GM19351 (cell line): ENCODE results near the gene SPSB1.

Source experiments
- ATAC-seq: cut with Tn5 transposase; IDR thresholded peaks from one replicate; pipeline ENCODE4 v1.9.1; 2021; ENCODE audit warnings: mild to moderate bottlenecking, moderate library complexity; ENCODE audit not compliant: unreplicated experiment

The SPSB1 gene

DNA sequence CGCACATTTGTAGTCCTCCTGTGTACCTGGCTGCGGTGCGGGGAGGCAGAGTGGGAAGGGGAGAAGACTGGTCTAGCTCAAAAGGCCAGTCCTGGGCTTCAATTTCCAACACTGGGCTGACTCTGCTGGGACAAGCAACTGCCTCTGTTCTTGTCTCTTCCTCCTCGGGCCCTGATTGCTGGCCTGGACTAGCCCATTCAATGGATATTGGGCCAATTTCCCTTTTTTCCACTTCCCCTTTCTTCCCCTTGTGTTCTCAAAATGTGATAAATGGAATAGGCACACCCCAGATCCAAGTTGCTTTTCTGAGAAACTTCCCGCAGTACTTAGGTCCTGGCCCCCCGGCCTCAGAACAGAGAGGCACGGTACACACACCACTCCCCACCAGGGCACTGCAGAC is 48.2 kb downstream of the SPSB1 start:
- no peak for ATAC-seq

DNA sequence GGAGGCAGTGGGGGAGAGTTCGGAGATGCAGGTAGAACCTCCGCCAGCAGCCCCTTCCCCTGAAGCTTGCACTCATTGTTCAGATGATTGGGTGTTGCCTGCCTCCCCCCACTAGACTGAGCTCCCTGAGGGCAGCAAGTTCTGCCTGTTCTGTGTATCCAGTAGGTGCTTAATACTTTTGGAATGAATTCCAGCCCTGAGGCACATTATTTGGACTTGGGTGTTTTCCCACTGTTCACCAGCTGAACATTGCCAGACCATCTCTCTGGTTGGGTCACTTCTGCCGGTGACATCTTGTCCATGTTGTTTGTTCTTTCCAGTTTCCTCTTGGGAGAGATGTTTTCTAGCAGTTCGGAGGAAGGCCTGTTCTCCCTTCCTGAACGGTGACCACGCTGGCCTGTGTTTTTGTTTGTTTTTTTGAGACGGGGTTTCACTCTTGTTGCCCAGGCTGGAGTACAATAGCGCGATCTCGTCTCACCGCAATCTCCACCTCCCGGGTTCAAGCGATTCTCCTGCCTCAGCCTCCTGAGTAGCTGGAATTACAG is 48.7 kb downstream of the SPSB1 start:
- no peak for ATAC-seq

DNA sequence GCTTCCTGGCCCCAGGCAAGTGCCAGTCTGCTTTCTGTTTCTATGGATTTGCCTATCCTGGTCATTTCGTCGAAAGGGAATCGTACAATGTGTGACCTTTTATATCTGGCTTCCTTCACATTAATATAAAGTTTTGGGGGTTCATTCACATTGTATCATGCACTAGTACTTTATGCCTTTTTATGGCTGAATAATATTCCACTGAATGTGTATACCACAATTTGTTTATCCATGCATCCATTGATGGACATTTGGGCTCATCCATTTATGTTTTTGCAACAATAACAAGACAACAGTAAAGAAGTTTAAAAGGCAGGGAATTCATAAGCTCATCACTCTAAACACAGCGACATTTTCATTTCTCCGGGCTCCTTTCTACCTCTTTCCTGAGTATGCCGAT is 50.6 kb downstream of the SPSB1 start:
- ATAC-seq: no peak

DNA sequence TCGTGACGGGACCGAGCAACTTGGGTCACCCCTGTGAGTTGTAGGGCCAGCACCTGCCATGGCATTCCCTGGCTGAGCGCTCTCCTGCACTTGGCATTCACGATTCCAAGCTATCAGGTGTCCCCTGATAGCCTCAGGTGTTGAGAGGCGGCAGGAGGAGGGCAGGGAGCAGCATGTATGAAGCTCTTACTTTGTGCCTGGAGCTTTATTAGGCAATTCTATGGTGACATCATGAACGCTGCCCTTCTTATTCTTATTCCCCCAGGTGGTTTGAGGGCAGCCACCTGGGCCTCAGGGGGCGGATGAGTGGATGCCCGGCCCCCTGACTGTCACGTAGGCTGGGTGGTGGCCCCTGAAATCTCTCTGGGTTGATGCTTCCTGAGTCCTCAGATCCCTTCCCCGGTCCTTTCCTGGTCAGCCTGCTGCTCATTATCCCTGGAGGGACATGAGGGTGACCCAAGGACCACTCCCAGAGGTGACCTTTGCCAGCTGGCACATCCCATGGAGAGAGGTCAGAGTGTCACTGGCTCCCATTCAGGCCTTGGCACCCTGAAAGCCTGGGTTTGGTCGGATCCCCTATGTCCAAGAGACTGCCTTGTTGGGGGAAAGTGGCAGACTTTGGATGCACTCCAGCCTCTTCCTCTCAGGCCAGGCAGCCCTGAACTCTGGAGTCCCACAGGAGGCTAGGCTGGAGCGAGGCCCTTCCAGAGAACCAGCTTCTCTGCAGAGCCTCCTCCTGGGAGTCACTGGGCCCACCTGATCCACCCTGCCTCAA is 51.9 kb downstream of the SPSB1 start:
- no peak for ATAC-seq

DNA sequence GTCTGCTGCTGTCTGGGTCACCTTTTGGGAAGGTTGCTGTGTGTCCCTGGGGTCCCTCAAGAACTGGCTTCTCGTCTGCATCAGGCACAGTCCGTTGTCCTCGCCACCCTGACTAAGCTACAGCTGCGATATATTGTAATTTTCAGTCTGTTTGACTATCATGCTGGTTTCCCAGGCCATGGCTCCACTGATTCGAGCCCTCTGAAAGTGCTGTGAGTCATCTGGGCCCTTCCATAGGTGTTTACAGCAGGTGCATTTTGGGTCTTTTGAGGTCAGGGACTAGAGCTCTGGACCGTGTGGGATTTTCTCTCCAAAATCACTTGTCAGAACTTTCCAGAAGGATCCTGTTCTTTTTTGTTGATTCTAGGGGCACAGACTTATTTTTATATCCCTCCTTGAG is 52.8 kb downstream of the SPSB1 start:
- no peak for ATAC-seq

DNA sequence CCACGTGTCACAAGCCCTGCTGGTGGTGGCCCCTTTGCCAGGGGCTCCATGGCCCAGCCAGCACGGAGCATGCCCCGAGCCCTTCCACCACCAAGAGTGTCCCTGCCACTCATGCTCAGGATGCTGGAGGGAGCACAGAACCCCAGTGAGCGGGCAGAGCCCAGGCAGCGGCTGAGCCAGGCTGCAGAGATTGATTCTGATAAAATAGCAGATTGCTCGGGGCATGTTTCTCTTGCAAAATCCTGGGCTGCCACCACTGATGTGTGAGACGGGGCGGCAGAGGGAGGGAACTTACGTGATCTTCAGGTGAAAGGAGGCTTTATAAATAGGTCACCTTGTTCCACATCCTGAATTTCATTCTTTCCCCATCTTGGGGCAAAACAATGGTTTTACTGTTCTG is 53.2 kb downstream of the SPSB1 start:
- ATAC-seq: no peak

DNA sequence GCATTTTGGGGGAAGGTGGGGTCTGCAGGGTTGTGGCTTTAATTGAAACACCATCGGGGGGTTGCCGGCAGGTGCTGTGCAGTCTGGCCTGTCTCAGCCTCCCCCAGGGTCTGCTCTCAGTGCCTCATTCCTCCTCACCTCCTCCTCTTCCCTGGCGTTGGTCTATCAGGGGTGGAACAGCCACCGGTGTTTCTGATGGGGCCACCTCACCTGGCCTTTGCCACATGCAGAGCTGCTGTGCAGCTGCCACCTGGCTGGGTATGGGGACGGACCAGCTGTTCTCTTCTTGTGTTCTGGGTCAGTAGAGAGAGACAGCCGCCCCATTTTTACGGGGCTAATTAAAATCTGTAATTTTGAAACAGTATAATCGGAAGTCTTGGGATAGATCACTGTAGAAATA is 53.9 kb downstream of the SPSB1 start:
- no peak for ATAC-seq

DNA sequence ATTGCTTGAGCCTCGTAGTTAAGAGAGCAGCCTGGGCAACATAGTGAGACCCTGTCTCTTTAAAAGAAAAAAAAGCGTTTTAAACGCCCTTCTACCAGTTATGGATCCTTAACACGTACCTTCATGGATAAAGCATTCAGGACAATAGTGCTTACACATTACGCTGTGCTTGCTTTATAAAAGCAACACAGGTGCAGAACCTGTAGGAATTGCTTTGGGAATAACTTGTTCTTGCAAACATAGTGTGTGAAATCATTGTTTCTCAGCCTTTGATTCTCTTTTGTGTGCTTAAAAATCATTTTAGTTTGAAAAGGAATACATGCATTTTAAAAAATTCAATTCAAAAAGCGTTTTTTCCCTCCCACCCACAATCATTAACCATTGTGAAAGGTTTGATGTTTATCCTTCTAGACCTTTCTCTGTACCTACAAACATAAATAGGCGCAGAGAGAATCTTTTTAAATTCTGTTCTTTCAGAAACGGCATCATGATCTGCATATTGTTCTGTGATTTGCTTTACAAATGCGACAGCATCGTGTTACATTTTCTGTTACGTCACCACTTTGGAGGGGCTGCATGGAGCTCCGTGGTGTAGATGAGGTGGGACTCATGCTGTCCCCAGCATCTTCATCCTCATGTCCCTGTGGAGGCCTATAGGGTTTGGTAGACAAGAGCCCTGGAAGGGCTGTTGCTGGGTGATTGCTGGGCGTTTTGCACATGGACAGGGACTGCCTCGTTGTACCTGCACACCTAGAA is 54.6 kb downstream of the SPSB1 start:
- ATAC-seq: no peak

DNA sequence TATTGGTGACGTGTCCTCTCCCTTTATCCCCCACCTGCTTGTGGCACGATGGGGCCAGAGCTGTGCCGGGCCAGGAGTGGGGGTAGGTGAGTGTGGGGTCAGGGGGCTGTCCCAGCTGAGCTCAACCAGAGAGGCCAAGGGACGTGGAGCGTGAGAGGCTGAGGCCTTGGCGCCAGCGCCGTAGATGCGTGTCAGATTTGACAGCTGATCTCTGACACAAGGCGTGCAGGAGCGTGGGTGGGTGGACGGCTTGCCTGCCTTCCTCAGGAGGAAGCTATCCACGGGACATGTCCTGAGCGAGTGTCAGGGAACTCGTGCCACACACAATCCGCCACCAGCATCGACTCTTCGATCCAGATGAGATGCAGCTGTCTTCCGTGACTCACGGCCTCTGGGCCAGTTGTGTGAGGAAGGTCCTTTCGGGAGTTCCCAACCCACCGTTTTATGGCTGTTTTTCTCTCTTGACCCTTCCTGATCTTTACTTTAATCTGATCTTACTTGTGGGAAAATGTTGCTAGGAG is 56.7 kb downstream of the SPSB1 start:
- no peak for ATAC-seq

DNA sequence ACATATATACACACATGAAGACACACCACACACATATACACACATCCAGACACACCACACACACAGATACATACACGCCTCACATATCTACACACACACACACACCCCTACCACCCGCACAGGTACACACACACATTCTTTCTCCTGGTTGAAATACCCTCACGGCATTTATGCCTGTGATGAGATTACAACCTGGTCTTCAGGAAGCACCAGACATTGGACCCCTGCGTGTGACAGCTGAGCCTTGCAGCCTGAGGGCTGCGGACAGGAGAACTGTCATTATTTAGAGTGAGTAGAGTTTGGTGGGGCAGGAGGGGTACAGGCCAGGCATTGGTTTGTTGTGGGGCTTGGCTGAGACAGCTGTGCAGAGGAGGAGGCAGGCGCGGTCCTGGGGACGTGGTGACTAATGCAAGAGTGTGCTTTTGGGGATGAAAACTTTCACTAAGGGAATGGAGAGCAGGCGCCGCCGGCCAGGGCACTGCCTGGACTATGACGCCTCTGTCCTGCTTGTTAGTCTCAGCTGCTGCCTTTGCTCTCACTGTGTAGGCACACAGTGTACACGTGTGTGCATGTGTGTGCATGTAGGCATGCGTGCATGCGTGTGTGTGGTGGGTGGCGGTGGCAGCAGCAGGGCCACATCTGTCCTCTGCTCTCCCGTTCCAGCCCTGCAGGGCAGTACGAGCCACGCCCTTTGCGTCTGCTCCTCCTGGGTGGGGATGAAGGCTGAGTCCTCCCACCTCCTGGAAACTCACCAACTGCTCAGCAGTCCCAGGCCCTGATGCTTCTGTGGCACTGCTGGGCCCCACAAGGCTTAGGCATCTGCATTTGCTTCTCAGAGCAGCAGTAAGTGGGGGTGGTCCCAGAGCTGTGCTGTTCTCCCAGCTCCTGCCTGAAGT is 57.6 kb downstream of the SPSB1 start:
- ATAC-seq: no peak

DNA sequence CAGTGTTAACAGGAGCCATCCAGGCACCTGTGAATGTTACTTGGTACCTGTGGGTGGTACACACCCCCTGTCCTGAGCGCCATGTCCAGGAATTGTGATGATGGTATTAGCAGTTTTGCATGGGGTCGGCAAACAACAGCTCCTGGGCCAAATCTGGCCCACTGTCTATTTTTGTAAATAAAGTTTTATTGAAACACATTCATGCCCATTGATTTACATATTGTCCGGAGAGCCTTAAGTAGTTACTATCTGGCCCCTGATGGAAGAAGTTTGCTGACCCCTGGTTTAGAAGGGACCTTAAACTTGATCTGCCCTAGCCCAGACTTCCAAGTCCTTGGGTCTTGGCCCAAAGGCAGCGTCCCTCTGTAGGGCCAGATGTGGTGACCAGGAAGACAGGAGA is 58.3 kb downstream of the SPSB1 start:
- ATAC-seq: no peak

DNA sequence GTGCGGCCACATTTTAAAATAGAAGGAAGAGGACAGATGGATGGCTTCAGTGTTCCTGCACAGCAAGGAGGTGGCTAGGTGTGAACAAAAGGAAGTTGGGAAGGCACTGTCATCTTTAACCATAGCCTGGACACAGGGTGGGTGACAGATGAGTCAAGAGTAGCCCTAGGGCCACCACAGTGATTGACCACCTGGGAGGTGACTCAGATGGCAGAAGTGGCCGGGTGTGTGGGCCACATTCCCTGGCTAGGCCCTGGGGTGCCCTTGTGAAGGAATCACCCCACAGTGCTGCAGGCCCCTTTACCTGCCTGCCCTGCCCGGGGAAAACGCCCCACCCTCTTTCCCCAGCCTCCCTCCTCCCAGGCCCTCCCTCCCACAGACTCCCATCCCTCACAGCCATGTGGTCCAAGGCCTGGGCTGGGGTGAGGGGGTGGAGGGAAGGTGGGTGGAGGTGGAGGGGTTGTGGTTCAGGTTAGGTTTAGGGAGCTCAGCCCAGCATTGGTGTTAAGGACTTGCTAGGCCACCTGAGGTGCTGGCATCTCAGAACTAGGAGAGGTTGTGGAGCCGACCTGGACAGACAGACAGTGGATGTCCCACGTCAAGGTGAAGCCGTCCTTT is 59.1 kb downstream of the SPSB1 start:
- no peak for ATAC-seq

DNA sequence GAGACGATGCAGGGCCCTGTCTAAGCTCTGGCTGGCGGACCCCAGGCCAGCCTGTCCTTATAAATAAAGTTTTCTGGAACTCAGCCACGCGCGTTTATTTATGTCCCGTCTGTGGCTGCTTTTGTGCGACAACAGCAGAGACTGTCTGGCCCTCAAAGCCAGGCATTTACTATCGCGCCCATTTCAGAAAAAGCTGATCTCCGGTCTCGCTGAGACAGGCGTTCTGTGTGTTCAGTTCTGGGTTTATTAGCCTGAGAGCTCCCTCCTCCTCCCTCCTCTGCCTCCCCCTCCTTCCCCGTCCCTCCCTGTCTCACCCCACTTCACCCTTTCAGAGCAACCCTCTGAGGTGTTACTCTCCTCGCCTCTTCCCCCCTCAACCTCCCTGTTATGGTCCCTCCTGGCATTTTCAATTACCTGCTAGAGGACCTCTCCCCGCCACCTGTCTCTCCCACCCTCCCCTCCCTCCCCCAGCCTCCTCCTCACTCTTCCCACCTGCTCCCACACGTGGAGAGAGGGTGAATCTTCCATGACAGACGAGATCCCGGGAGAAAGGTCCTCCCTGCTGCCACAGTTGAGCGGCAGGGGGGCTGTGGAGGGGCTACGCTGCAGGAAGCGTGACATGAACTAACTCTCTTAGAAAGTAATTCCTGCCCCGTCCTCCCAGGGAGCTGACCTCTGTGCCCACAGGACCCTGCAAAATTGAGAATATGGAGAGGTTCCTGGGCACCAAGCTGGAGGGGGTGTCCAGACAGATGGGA is 59.9 kb downstream of the SPSB1 start:
- ATAC-seq: no peak

DNA sequence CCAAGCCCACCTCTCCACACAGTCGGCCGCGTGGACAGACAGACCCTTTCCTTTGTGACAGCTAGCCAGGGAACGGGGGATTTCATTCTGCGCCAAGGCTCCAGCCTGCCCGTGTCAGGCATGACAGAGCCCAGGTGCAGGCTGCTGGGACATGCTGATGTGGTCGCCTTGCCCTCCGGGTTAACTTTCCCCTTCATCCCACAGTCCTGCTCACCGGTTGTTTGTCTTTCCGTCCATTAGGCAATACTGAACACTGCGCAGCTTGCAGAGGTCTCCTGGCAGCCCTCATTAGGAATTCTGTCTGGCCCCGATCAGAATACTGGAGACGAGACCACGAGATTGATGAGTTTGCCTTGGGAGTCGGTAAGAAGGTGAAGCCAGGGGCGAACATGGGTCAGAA is 62.8 kb downstream of the SPSB1 start:
- ATAC-seq: no peak

DNA sequence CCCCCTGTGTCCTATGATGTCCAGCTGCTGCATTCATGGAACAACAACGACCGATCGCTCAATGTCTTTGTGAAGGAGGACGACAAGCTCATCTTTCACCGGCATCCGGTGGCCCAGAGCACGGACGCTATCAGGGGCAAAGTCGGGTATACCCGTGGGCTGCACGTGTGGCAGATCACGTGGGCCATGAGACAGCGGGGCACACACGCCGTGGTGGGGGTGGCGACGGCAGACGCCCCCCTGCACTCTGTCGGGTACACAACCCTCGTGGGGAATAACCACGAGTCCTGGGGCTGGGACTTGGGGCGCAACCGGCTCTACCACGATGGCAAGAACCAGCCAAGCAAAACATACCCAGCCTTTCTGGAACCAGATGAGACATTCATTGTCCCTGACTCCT is 63.3 kb downstream of the SPSB1 start:
- ATAC-seq: no peak

DNA sequence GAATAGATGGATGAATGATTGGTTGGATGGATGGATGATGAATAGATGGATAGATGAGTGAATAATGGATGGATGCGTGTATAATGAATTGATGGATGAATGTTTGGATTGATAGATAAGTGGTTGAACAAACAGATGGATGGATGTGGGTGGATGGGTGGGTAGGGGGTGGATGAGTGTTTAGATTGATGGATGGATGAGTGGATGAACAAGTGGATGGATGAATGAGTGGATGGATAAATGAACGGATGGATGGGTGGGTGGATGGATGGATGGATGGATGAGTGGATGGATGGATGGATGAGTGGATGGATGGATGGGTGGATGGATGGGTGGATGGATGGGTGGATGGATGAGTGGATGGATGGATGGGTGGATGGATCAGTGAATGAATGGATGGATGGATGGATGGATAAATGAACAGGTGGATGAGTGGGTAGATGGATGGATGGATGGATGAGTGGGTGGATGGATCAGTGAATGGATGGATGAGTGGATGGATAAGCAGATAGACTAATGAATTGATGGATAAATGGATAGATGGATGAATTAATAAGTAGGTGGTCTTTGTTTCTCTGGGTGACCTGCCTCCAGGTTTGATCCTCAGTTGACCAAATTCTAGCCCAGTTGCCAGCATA is 64.3 kb downstream of the SPSB1 start:
- ATAC-seq: no peak

DNA sequence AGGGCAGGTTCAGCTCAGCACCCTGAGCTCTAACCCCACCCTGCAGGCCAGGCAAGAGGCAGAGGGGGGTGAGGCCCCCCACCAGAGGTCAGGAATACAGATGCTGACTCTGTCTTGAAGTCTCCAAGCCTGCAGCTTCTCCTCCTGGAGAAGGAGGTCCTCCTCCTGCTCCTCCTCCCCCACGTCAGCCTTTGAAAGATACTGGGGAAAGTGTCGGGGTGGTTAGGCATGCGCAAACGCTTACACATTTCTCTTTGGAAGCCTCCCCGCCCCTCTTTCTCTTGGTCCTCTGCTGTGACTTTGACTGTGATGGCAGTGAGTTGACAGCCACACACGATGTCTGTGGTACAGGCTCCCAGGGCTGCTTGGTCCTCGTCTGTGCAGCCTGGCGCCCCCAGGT is 65.3 kb downstream of the SPSB1 start:
- no peak for ATAC-seq

DNA sequence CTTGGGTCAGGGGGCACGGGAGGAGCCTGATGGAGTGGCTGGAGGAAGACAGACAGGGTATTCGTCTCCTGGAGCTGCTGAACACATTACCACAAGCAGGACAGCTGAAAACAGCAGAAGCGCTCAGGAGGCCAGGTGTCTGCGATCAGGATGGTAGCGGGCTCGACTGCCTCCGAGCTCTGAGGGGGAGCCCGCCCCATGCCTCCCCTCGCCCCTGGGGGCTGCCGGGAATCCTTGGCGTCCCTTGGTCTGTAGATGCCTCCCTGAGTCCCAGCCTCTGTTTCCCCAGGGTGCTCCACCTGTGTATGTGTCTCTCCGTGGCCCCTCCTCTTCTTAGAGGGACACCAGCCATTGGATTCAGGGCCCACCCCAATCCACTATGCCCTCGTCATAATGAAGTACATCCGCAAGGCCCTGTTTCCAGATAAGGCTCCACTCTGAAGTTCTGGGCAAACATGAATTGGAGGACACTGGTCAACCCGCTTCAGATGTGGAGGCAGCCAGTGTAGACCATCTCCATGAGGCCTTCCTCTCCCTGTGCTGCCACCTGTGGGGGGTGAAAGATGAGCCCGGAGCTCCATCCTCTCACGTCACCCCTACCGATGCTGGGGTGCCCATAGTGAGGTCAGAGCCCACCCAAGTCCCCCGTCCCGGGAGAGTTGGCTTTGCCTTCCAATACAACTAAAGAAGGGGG is 67.8 kb downstream of the SPSB1 start:
- ATAC-seq: no peak
